Measurements from ENCODE around the gene CDH23.

GRCh38 chr10:71511206-71511605 is 114.5 kb downstream of the CDH23 start:
- TF ChIP-seq RAD21 (conservative IDR thresholded peaks at IDR 0.05): no peak
- TF ChIP-seq, protein P1, sequence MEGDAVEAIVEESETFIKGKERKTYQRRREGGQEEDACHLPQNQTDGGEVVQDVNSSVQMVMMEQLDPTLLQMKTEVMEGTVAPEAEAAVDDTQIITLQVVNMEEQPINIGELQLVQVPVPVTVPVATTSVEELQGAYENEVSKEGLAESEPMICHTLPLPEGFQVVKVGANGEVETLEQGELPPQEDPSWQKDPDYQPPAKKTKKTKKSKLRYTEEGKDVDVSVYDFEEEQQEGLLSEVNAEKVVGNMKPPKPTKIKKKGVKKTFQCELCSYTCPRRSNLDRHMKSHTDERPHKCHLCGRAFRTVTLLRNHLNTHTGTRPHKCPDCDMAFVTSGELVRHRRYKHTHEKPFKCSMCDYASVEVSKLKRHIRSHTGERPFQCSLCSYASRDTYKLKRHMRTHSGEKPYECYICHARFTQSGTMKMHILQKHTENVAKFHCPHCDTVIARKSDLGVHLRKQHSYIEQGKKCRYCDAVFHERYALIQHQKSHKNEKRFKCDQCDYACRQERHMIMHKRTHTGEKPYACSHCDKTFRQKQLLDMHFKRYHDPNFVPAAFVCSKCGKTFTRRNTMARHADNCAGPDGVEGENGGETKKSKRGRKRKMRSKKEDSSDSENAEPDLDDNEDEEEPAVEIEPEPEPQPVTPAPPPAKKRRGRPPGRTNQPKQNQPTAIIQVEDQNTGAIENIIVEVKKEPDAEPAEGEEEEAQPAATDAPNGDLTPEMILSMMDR (IDR thresholded peaks at IDR 0.05; ENCODE audit: poor library complexity, severe bottlenecking): no peak

Measured in neural cell (in vitro differentiated cells).